ENCODE measurements around the gene BRD7.

BRD7 gene

DNA sequence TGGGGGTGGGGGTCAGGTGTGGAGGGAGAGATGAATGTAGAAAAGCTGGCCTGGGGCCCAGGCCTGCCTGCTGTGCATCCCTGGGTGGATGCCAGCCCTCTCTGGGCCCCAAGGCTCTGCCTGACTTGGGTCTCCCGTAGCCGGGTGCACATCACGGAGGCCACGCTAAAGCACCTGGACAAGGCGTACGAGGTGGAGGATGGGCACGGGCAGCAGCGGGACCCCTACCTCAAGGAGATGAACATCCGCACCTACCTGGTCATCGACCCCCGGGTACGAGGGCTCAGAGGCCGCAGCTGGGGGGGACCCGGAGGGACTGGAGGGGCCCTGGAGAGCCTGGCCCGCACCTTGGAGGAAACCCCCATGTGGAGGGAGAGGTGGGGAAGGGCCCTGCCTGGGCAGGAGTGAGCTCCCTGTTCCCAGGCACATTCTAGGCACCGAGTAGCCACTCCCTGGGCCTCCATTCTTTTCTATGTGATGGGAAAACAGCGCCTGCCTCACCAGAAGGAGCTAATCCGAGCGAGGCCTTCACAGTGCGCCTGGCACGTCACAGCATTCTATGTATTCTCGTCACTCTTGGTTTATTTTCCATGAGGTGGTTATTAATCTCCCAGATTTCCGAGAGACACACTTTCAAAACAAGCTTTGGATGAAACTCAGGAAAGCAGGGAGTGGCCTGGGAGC, 67.7 kb downstream of the BRD7 start:
- Histone ChIP-seq H3K4me1 (ENCODE audit: control insufficient read depth in 2 of 2, insufficient read depth in 1 of 2, low read depth in 1 of 2, low read length in 2 of 2) (no peaks in the 10 kb centered on the region), H3K27me3 (ENCODE audit: control insufficient read depth in 3 of 3, insufficient read depth in 3 of 3, low read depth in 1 of 3, low read length in 3 of 3) (peaks cover 0 to 4% (median 0%) of the 10 kb centered on the region in 3 experiments), H2AK5ac (ENCODE audit: low read depth, low read length) (peak overlapping the region; percentile 75), H2BK5ac (ENCODE audit: low read length) (peak overlapping the region; percentile 53), H3K14ac (ENCODE audit: low read length) (peak overlapping the region; percentile 21), H3K18ac (ENCODE audit: low read length) (peak overlapping the region; percentile 57), H2AFZ (ENCODE audit: low read length) (no peak overlapping the region), H3K9ac (ENCODE audit: low read depth, low read length, poor library complexity) (no peak overlapping the region), H3K23ac (ENCODE audit: low read depth, low read length, poor library complexity) (peak overlapping the region; percentile 73), H4K8ac (ENCODE audit: low read depth, low read length) (no peak overlapping the region), H2BK15ac (ENCODE audit: low read length) (no peak overlapping the region), H3K4me2 (ENCODE audit: insufficient read depth, low read length, poor library complexity, severe bottlenecking) (no peak overlapping the region), H3K9me3 (replicated peaks in 1 of 2; ENCODE audit: control insufficient read depth in 2 of 2, insufficient read depth in 1 of 2, low read depth in 1 of 2, low read length in 2 of 2) (peaks cover 0 to 1% of the 10 kb centered on the region in 2 donors), H3K36me3 (replicated peaks in 1 of 2; ENCODE audit: control insufficient read depth in 2 of 2, insufficient read depth in 2 of 2, low read length in 2 of 2) (no peaks in the 10 kb centered on the region), H2BK120ac (ENCODE audit: low read depth, low read length) (no peak overlapping the region), H3K27ac (replicated peaks; ENCODE audit: low read length) (no peak overlapping the region), H3K79me1 (ENCODE audit: low read depth, low read length) (peaks cover 2% of the 10 kb centered on the region), H2BK12ac (ENCODE audit: low read length) (no peak overlapping the region), H3K4me3 (ENCODE audit: low read length in 2 of 2) (no peak overlapping the region), H3K4ac (ENCODE audit: low read length) (no peak overlapping the region), H4K91ac (ENCODE audit: low read depth, low read length, poor library complexity) (no peak overlapping the region)
- no CpG with 5 or more reads among the region's 23 CpGs for WGBS, 2 donors (ENCODE audit: extremely low coverage in 2 of 2, insufficient read length in 2 of 2, insufficient replicate concordance in 1 of 2)
- DNase-seq (ENCODE audit: low spot score) = no peak

DNA sequence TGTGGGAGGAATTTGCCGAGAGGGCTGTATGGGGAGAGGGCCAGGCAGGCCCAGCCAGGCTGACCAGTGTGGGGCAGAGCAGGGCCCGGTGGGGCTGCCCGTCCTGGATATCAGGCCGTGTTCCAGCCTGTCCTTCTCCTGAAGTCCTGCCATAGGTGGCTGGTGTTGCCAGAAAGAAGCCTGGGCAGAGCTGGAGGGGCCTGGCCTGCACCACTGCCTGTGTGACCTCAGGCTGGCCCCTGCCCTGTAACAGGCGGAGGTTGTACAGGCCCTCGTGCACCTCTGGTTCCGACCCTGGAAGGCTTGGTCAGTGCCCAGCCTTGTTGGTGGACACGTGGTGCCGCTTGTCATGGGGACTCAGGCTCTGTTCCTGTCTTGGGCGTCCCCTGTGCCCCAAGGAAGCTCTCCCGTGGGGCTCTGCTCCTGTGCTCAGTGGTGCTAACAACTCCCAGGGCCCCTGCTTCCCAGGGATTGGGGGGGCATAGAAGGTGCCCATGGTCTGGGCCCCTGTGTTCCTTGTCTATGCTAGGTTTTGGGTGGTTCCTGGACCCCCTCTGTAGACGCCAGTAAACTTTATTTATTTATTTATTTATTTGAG, 69.2 kb downstream of the BRD7 start:
- no peak overlapping the region for H3K27ac ChIP-seq (replicated peaks; ENCODE audit: low read length)
- H2BK5ac ChIP-seq (ENCODE audit: low read length) = peak overlapping the region; percentile 77
- no peak overlapping the region for H3K4me3 ChIP-seq (ENCODE audit: low read length in 2 of 2)
- no peak overlapping the region for H3K23ac ChIP-seq (ENCODE audit: low read depth, low read length, poor library complexity)
- H3K9me3 ChIP-seq (replicated peaks in 1 of 2; ENCODE audit: control insufficient read depth in 2 of 2, insufficient read depth in 1 of 2, low read depth in 1 of 2, low read length in 2 of 2) = peaks cover 0 to under 1% of the 10 kb centered on the region in 2 donors
- H3K27me3 ChIP-seq (ENCODE audit: control insufficient read depth in 3 of 3, insufficient read depth in 3 of 3, low read depth in 1 of 3, low read length in 3 of 3) = peaks cover 0 to 4% (median 0%) of the 10 kb centered on the region in 3 experiments
- no peaks in the 10 kb centered on the region for H3K36me3 ChIP-seq (replicated peaks in 1 of 2; ENCODE audit: control insufficient read depth in 2 of 2, insufficient read depth in 2 of 2, low read length in 2 of 2)
- no peak for DNase-seq (ENCODE audit: low spot score)
- peak overlapping the region; percentile 49 for H2BK12ac ChIP-seq (ENCODE audit: low read length)
- H3K4me1 ChIP-seq (ENCODE audit: control insufficient read depth in 2 of 2, insufficient read depth in 1 of 2, low read depth in 1 of 2, low read length in 2 of 2) = no peaks in the 10 kb centered on the region
- H3K14ac ChIP-seq (ENCODE audit: low read length) = peak overlapping the region; percentile 82
- peak overlapping the region; percentile 89 for H2BK15ac ChIP-seq (ENCODE audit: low read length)
- H4K91ac ChIP-seq (ENCODE audit: low read depth, low read length, poor library complexity) = no peak overlapping the region
- H3K79me1 ChIP-seq (ENCODE audit: low read depth, low read length) = peaks cover 4% of the 10 kb centered on the region
- no peak overlapping the region for H4K8ac ChIP-seq (ENCODE audit: low read depth, low read length)
- peak overlapping the region; percentile 53 for H2AK5ac ChIP-seq (ENCODE audit: low read depth, low read length)
- peak overlapping the region; percentile 12 for H3K9ac ChIP-seq (ENCODE audit: low read depth, low read length, poor library complexity)
- no CpG with 5 or more reads among the region's 12 CpGs for WGBS, 2 donors (ENCODE audit: extremely low coverage in 2 of 2, insufficient read length in 2 of 2, insufficient replicate concordance in 1 of 2)
- H3K4me2 ChIP-seq (ENCODE audit: insufficient read depth, low read length, poor library complexity, severe bottlenecking) = no peak overlapping the region
- H2BK120ac ChIP-seq (ENCODE audit: low read depth, low read length) = no peak overlapping the region
- H3K4ac ChIP-seq (ENCODE audit: low read length) = no peak overlapping the region
- no peak overlapping the region for H2AFZ ChIP-seq (ENCODE audit: low read length)
- H3K18ac ChIP-seq (ENCODE audit: low read length) = peak overlapping the region; percentile 65

GRCh38 chr16:50298591-50299507, 69.9 kb downstream of the BRD7 start:
- Histone ChIP-seq H3K9ac (ENCODE audit: low read depth, low read length, poor library complexity) (no peak overlapping the region), H3K4ac (ENCODE audit: low read length) (no peak overlapping the region), H3K23ac (ENCODE audit: low read depth, low read length, poor library complexity) (peak overlapping the region; percentile 80), H2AK5ac (ENCODE audit: low read depth, low read length) (peak overlapping the region; percentile 53), H2AFZ (ENCODE audit: low read length) (no peak overlapping the region), H2BK5ac (ENCODE audit: low read length) (peak overlapping the region; percentile 77), H2BK120ac (ENCODE audit: low read depth, low read length) (no peak overlapping the region), H3K27me3 (ENCODE audit: control insufficient read depth in 3 of 3, insufficient read depth in 3 of 3, low read depth in 1 of 3, low read length in 3 of 3) (peaks cover 0 to 4% (median 0%) of the 10 kb centered on the region in 3 experiments), H3K27ac (replicated peaks; ENCODE audit: low read length) (no peak overlapping the region), H3K9me3 (replicated peaks in 1 of 2; ENCODE audit: control insufficient read depth in 2 of 2, insufficient read depth in 1 of 2, low read depth in 1 of 2, low read length in 2 of 2) (no peaks in the 10 kb centered on the region), H2BK15ac (ENCODE audit: low read length) (peak overlapping the region; percentile 89), H3K4me1 (ENCODE audit: control insufficient read depth in 2 of 2, insufficient read depth in 1 of 2, low read depth in 1 of 2, low read length in 2 of 2) (no peaks in the 10 kb centered on the region), H2BK12ac (ENCODE audit: low read length) (peak overlapping the region; percentile 49), H4K8ac (ENCODE audit: low read depth, low read length) (no peak overlapping the region), H3K79me1 (ENCODE audit: low read depth, low read length) (peaks cover 1% of the 10 kb centered on the region), H3K18ac (ENCODE audit: low read length) (peak overlapping the region; percentile 84), H4K91ac (ENCODE audit: low read depth, low read length, poor library complexity) (no peak overlapping the region), H3K4me2 (ENCODE audit: insufficient read depth, low read length, poor library complexity, severe bottlenecking) (no peak overlapping the region), H3K4me3 (ENCODE audit: low read length in 2 of 2) (no peak overlapping the region), H3K14ac (ENCODE audit: low read length) (peak overlapping the region; percentile 38), H3K36me3 (replicated peaks in 1 of 2; ENCODE audit: control insufficient read depth in 2 of 2, insufficient read depth in 2 of 2, low read length in 2 of 2) (no peaks in the 10 kb centered on the region)
- no CpG with 5 or more reads among the region's 29 CpGs for WGBS, 2 donors (ENCODE audit: extremely low coverage in 2 of 2, insufficient read length in 2 of 2, insufficient replicate concordance in 1 of 2)
- DNase-seq (ENCODE audit: low spot score) = no peak

- no peak overlapping the region for H2AK5ac ChIP-seq (ENCODE audit: low read depth, low read length)
- no peak overlapping the region for H2BK5ac ChIP-seq (ENCODE audit: low read length)
- H3K27ac ChIP-seq (replicated peaks; ENCODE audit: low read length) = no peak overlapping the region
- H3K9ac ChIP-seq (ENCODE audit: low read depth, low read length, poor library complexity) = no peak overlapping the region
- H3K4me3 ChIP-seq (ENCODE audit: low read length in 2 of 2) = no peak overlapping the region
- no peaks in the 10 kb centered on the region for H3K4me1 ChIP-seq (ENCODE audit: control insufficient read depth in 2 of 2, insufficient read depth in 1 of 2, low read depth in 1 of 2, low read length in 2 of 2)
- no CpG with 5 or more reads among the region's 7 CpGs for WGBS, 2 donors (ENCODE audit: extremely low coverage in 2 of 2, insufficient read length in 2 of 2, insufficient replicate concordance in 1 of 2)
- H3K36me3 ChIP-seq (replicated peaks in 1 of 2; ENCODE audit: control insufficient read depth in 2 of 2, insufficient read depth in 2 of 2, low read length in 2 of 2) = no peaks in the 10 kb centered on the region
- DNase-seq (ENCODE audit: low spot score) = no peak
- H2BK120ac ChIP-seq (ENCODE audit: low read depth, low read length) = no peak overlapping the region
- H2BK15ac ChIP-seq (ENCODE audit: low read length) = no peak overlapping the region
- H4K8ac ChIP-seq (ENCODE audit: low read depth, low read length) = no peak overlapping the region
- peaks cover 1% of the 10 kb centered on the region for H3K79me1 ChIP-seq (ENCODE audit: low read depth, low read length)
- no peak overlapping the region for H3K4me2 ChIP-seq (ENCODE audit: insufficient read depth, low read length, poor library complexity, severe bottlenecking)
- no peak overlapping the region for H3K14ac ChIP-seq (ENCODE audit: low read length)
- H2AFZ ChIP-seq (ENCODE audit: low read length) = no peak overlapping the region
- H2BK12ac ChIP-seq (ENCODE audit: low read length) = no peak overlapping the region
- H3K18ac ChIP-seq (ENCODE audit: low read length) = no peak overlapping the region
- H3K4ac ChIP-seq (ENCODE audit: low read length) = no peak overlapping the region
- H3K23ac ChIP-seq (ENCODE audit: low read depth, low read length, poor library complexity) = no peak overlapping the region
- peaks cover 0 to 4% (median 0%) of the 10 kb centered on the region in 3 experiments for H3K27me3 ChIP-seq (ENCODE audit: control insufficient read depth in 3 of 3, insufficient read depth in 3 of 3, low read depth in 1 of 3, low read length in 3 of 3)
- H4K91ac ChIP-seq (ENCODE audit: low read depth, low read length, poor library complexity) = no peak overlapping the region
- H3K9me3 ChIP-seq (replicated peaks in 1 of 2; ENCODE audit: control insufficient read depth in 2 of 2, insufficient read depth in 1 of 2, low read depth in 1 of 2, low read length in 2 of 2) = no peaks in the 10 kb centered on the region
Observed at GRCh38 chr16:50298075-50298460, 70.7 kb downstream of the BRD7 start.
